ENCODE data around the gene LRRC37B.
"Not testable (repeated sequence)": the region's sequence is repeated elsewhere in the genome, so short reads cannot be mapped to it uniquely, and the experiment has no call there.

LRRC37B gene

DNA sequence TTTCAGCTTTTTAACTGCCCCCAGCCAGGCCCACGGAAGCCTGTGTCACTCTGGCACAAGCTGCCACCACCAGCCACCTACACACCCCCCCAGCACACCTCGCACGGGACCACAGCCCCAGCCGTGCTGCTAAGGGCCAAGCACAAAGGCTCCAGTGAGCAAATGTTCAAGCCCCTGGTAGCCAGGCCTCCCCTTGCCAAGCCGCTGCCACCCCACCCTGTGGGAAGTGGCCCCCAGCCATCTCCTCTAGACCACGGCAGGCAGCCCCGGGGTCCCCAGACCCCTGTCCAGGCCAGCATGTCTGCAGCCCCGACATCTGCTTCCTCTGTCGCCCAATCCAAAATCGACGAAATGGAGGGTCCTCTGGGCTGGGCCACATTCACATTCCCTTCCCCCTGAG lies 35.1 kb downstream of the LRRC37B start:
- not testable (repeated sequence) for DNase-seq (ENCODE audit: low read depth)

DNA sequence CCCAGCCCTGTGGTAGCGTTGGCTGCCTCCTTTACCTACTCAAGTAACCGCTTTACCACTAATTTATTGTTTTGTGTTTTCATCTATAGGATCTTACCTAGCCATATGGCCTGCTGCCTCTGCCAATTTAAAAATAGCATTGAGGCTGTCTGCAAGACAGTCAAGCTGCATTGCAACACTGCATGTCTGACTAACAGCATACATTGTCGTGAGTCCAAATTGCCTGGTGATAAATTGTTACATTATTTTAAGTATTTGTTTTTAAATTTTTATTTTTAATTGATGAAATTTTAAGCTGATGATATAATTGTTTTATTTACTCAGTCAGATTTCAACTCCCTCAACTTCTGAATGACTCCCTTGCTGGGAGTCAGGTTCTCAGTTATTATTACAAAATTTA lies 38.4 kb downstream of the LRRC37B start:
- not testable (repeated sequence) for DNase-seq (ENCODE audit: low read depth)

DNA sequence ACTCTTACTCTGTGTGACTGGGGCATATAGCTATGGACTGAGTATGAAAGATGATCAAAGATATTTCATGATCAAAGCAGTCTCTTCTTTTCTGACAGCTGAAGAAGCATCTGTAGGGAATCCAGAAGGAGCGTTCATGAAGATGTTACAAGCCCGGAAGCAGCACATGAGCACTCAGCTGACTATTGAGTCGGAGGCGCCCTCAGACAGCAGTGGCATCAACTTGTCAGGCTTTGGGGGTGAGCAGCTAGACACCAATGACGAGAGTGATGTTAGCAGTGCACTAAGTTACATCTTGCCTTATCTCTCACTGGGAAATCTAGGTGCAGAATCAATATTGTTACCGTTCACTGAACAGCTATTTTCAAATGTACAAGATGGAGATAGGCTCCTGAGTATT lies 40.5 kb downstream of the LRRC37B start:
- DNase-seq (ENCODE audit: low read depth) = not testable (repeated sequence)

DNA sequence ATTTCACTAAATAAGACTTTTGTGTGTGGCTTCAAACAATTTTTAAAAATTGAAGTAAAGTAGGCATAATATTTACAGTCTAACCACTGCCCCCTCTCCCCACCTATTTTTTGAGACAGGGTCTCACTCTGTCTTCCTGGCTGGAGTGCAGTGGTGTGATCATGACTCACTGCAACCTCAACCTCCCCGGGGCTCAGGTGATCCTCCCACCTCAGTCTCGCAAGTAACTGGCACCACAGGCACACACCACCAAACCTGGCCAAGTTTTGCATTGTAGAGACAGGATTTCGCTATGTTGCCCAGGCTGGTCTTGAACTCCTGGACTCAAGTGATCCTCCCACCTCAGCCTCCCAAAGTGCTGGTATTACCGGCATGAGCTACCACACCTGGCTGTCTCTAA lies 47.8 kb downstream of the LRRC37B start:
- not testable (repeated sequence) for DNase-seq (ENCODE audit: low read depth)

DNA sequence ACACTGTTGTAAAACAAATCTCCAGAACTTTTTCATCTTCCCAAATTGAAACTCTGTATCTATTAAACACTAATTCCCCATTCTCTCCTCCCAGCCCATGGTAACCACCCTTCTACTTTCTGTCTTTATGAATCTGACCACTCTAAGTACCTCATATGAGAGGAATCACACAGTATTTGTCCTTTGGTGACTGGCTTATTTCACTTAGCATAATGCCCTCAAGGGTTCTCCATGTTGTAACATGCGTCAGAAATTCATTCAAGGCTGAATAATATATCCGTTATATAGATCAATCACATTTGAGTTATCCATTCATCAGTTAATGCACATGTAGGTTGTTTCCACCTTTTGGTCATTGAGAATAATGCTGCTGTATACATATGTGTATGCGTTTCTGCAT lies 48.2 kb downstream of the LRRC37B start:
- DNase-seq (ENCODE audit: low read depth) = not testable (repeated sequence)

DNA sequence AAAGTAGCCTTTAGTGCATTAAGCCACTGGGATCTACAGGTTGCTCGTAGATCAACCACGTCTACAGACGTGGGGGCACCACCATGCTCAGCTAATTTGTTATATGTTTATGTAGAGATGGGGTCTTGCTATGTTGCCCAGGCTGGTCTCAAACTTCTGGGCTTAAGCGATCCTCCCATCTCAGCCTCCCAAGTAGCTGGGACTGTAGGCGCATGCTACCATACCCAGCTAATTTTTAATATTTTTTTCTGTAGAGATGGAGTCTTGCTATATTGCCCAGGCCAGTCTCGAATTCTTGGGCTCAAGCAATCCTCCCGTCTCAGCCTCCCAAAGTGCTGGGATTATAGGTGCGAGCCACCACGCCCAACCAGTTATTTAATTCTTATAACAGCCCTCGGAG lies 49.3 kb downstream of the LRRC37B start:
- not testable (repeated sequence) for DNase-seq (ENCODE audit: low read depth)

DNA sequence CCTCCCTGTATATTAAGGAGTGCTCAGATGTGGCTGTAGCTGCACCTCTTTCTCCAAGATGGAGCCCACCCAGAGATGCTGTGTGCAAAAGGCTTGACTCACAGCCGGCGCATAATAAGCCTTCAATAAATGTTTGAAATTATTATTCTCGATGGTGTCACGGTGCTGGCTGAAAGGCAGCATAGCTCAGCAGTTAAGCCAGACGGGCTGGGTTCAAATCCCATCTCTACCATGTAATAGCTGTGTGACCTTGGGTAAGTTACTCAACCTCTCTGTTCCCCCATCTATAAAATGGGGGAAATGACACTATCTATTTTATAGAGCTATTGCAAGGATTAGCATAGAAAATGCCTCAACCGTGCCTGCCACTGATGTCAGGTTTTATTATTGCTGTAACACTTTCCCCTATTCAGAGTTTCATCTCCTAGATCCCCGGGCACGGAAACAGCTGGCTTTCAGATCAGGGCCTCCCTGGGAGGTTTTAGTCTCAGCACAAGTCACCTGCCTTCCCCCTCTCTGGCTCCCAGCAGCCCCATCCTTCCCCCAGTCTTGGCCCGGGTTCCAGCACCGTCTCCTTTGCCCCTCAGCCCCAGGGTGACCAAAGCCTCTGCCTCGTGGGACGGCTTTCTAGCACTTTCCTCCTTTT lies 50.4 kb downstream of the LRRC37B start:
- DNase-seq (ENCODE audit: low read depth) = not testable (repeated sequence)

DNA sequence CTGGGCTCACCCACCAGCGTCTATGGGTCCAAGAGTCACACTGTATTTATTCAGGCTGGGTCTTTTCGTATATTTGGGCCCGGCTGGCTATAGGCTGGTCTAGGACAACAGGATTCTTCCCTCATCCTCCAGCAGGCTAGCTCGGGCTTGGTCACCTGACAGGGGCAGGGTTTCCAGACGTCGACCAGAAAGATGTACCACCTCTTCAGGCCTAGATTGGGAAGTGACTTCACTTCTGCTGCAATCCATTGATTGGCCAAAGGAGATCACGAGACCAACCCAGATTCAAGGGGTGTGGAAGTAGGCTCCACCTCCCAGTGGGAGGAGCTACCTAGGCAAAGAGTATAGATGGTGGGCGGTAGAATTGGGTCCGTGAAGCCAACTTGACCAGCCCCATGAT lies 53.5 kb downstream of the LRRC37B start:
- DNase-seq (ENCODE audit: low read depth) = not testable (repeated sequence)

DNA sequence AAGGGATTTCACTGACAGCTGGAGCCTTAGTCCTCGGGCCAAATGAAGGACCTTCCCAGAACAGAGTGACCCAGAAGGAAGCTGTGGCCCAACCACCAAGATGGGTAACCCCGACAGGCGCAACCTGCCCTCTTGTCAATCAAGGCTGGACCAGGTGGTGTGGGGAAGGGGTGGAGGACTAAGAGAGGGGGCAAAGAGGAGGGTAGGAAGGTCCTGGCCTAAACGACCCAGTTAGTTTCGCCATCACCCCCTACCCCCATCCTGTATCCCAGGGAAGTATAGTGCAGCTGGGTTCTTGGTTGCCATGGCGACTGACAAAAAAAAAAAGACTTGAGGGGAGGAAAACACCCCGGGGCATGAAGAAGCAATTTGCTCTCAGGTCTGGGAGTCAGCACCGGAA lies 54.7 kb downstream of the LRRC37B start:
- DNase-seq (ENCODE audit: low read depth) = not testable (repeated sequence)

DNA sequence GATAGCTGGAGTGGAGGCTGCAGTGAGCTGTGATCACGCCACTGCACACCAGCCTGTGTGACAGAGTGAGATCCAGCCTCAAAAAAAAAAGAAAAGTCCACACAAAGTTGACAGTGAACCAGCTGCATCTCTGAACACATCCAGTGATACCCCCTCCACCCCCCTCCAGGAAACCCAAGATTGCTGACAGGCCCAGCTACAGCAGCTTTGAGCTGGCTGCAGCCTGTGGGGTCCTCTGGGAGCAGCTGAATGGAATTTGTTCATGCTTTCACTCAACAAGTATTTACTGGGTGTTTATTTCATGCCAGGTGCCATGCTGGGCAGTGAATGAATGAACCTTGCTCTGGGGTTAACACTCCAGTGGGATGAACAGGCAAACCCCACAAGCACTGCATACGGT lies 56.9 kb downstream of the LRRC37B start:
- not testable (repeated sequence) for DNase-seq (ENCODE audit: low read depth)

DNA sequence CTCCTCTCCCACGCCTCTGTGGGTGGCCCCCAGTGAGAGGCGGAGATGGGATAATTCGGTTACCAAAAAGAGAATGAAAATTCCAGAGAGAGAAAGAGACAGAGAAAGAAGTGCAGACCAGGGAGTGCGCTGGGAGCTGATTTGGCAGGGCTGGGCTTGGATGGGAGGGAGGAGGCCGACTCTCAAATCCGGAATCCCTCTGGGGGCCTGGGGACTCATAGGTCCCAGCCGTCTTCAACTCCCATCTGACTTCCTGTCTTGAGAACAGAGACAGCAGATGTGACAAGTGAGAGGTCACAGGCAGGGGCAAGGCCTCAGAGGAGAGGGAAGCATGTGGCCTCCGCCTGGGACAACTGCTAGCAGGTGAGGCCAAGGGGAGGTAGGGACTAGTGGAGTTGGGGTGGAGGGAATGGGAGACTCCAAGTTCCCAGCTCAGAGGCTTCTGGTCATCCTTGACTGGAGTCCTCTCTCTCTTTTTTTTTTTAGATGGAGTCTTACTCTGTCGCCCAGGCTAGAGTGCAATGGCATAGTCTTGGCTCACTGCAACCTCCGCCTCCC lies 59.0 kb downstream of the LRRC37B start:
- DNase-seq (ENCODE audit: low read depth) = not testable (repeated sequence)

DNA sequence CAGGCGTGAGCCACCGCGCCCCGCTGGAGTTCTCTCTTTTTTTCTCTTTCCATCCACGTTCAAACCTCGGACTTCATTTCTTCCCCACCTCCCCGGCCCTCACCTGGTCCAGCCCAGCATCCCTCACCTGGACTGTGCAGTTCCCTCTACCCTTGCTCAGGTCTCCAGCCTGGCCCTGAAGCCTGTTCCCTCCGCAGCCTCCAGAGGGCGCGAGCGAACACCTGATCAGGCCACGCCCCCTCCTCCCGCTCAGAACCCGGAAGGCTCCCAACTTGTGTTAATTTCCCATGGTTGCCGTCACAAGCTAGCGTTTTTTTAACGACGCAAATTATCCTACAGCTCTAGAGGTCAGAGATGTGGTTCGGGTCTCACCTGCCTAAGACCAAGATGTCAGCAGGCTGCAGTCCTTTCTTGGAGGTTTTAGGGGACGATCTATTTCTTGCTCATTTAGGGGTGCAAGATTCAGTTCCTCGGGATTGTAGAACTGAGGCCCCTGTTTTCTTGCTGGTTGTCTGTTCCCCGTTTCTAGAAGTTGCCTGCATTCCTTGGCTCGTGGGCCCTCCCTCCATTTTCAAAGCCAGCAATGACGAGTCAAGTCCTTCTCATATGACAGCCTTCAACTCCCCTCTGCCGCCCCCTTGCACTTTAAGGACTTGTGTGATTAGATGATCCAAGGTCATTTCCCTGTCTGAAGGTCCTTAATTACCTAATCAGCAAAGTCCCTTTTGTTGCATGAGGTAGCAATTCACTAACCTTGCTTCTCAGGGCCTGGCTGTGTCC lies 59.9 kb downstream of the LRRC37B start:
- peak; percentile 46 for DNase-seq (ENCODE audit: low read depth)

DNA sequence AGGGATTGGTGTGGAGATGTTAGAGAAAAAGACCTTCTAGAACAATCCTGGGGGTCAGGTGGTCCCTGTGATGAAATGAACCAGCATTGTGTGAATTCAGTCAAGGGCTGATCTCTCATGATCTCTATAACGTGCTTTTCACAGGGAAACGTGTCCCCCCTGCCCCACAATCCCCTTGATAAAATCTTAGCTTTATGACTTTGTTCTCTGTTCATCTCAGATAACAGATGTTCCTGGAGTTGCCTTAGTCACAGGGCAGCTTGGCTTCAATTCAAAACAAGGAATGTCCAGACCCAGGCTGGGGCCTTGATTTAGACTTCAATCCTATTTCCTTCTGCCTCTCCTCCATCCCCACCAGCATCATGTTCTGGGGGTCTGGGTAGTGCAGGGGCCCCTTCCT lies 61.9 kb downstream of the LRRC37B start:
- not testable (repeated sequence) for DNase-seq (ENCODE audit: low read depth)

DNA sequence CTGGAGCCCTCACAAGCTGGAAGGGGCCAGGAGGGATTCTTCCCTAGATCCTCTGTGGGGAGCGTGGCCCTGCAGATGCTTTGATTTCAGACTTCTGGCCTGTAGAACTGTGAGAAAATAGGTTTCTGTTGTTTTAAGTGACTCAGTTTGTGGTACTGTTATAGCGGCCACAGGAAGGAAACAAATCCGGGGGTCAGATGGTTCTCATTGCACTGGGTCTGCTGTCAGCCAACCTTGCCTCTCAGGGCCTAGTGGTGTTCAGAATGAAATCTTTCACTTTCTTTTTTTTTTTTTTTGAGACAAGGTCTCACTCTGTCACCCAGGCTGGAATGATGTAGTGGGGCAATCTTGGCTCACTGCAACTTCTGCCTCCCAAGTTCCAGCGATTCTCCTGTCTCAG lies 64.8 kb downstream of the LRRC37B start:
- not testable (repeated sequence) for DNase-seq (ENCODE audit: low read depth)

DNA sequence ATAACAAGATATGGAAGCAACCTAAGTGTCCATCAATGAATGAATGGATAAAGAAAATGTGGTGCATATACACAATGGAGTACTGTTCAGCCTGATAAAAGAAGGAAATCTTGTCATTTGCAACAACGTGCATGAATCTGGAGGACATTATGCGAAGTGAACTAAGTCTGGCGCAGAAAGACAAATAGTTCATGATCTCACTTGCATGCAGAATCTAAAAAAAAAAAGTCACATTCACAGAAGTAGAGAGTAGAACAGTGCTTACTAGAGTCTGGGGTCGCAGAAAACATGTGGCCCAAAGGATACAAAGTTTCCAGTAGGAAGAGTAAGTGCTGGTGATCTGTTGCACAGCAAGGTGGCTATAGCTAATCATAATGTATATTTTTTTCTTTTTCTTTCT lies 65.9 kb downstream of the LRRC37B start:
- DNase-seq (ENCODE audit: low read depth) = not testable (repeated sequence)

DNA sequence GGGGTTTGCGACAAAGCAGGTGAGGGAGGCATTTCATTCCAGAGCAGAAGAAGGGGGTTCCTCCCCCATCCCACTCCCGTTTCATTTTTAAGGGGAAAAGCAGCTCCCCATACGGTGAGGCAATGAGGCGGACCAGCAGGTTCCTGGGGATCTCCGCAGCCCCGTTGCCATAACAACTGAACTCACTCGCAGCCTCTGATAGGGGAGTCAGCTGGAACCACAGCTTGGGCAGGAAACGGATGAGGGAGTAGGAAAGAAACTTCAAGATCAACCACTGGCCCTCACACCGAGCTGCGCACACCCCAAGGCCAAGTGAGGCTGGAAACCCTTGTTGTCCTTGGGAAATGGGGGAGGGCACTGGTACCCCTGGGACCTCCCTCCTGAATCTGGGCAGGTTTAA lies 72.6 kb downstream of the LRRC37B start:
- peak; percentile 55 for DNase-seq (ENCODE audit: low read depth)

DNA sequence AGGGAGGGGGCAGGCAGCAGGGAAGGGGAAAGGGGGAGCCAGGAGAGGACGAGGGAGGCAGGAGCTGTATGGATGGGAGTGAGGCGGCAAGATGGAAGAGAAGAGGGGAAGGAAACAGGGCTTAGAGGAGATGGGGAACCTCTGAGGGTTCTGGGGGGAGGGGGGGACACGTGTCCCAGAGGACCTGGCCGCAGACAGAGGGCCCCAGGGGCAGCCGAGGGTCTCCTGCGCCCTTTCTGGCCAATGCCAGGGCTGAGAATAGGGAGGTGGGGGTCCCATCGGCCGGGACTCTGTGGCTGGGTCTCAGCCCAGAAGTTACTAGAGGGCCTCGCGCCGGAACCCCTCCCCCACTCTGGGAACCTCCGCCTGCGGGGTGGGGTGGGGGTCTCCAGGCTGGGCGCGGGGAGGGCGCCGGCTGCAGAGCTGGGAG lies 76.4 kb downstream of the LRRC37B start:
- DNase-seq (ENCODE audit: low read depth) = not testable (repeated sequence)

DNA sequence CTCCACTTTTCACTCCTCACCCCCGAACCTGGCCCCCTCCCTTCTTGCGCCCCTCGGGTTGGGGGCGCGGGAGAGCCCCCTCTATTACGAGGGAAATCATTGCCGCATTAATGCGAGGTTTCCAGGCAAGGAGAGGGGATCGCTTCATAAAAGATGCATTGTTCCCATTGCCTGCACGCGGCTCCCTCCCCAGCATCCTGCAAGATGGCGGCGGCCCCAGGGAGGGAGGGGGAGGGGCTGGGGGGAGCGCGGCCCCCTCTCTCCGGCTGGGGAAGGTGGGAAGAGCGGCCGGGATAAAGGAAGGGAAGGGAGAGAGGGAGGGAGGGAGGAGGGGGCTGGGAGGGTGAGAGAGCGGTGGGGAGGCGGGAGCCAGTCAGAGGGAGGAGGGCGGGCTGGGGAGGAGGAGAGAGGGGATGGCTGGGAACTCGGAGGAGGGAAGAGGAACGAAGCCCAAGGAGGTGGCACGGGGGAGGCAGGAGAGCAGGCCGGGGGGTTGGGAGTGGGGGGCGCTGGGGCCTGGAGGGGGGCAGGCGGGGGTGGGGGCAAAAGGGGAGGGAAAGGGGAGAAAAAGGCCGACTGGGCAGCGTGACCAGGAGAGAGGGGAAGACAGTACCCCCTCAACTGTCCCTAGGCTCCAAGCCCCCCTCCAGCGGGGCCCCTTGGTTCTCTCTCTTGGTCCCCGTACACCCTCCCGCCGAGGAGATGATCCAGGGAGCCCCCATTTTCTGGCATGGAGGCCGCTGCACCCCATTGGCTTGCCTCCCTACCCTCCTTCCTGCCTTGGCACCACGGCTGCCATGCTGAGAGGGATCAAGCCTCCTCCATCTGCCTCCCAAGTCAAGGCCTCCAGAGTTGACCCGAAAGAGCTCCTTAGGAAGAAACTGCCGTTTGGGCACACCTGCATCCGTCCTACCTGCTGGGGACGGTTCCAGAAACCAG lies 77.1 kb downstream of the LRRC37B start:
- DNase-seq (ENCODE audit: low read depth) = not testable (repeated sequence)

DNA sequence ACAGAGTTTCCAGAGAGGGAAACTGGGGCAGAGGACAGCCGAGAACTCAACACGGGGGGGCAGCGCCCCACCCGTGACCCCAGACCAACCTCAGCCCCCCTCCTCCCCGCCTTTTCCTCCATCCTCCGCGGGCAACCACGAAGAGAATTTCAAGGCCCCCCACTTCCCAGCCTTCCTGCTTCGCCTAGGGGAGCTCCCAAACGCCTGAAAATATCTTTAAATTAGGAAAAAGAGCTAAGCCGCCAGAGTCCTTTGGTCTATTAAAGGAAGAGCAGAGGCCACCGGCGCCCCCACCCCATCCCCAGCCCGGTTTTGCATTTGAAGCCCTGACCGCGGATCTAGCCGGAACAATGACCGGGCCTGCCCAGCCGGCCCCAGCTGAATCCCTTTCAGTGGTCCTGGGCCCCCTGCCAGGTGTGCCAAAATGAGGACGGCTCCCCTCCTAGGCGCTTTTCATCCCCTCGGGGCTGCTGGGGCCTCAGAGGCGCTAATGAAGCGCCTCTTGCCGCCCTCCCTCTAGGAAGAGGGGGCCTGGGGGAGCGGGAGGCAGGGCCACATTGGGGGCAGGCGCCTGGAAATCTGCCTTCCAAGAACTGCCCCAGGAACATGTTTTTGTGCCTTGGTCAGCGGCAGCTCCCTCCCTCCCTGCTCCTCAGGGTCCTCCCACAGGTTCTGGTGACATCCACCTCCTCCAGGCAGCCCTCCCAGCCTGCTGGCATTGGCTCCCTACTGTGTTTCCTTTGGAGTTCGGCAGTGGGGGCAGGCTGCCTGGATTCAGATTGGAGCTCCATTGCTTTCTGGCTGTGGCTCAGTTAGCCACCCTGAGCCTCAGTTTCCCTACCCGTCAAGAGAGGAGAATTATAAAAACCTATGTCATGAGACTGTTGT lies 78.0 kb downstream of the LRRC37B start:
- DNase-seq (ENCODE audit: low read depth) = not testable (repeated sequence)

DNA sequence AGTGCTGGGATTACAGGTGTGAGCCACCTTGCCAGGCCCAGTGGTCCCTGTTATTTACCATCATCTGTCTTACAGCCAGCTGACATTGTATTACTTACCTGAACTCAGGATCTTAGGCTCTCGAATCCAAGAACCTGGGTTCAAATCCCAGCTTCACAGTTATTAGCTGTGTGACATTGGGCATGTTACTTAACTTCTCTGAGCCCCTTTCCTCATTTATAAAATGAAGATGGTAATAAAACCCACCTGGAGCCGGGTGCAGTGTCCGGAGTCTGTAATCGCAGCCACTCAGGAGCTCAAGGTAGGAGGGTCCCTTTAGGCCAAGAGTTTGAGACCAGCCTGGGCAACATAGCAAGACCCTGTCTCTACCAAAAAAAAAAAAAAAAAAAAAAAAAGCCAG lies 79.7 kb downstream of the LRRC37B start:
- DNase-seq (ENCODE audit: low read depth) = not testable (repeated sequence)

DNA sequence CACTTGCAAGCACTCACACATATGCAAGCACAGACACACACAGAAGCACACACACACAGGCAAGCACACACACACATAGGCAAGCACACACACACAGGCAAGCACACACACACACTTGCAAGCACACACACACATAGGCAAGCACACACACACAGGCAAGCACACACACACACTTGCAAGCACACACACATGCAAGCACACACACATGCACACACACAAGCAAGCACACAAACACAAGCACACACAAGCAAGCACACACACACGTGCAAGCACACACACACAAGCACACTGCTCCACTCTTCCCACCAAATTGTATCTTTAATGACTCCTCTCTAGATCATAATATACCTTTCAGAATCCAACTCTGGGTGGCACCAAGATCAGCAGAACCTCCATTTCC lies 84.9 kb downstream of the LRRC37B start:
- not testable (repeated sequence) for DNase-seq (ENCODE audit: low read depth)

All from activated T-cell treated with anti-CD3 and anti-CD28 coated beads for 48 hours (primary cell).